Gastrocnemius medialis (tissue), 4 donors: Measurements from ENCODE around the gene PGC. TPM values are rescaled to one million over a fixed set of nuclear protein-coding genes. Genes with fewer than 3 reads are reported as not detected.

ENCODE experiments used
- ATAC-seq, 2 donors: fragments of 150-250 bp; one replicate each; pipeline ENCODE4 v1.9.1; 2016
- DNase-seq, 2 donors: peaks; one replicate each; pipeline ENCODE4 v3.0.0-alpha.2; 2019
- H3K27ac ChIP-seq, 4 donors: fragments of 200-600 bp; sonication (generic); 1 replicate in 1 of 4; 2 replicates in 3 of 4; pipeline ENCODE4 v1.5.1; 2016 to 2018; ENCODE audit warnings: mild to moderate bottlenecking in 2 of 4, moderate library complexity in 1 of 4
- H3K27me3 ChIP-seq, 3 donors: fragments of 200-600 bp; sonication (generic) in 2 of 3; 1 replicate in 1 of 3; 2 replicates in 2 of 3; pipeline versions ENCODE4 v1.5.1 to v1.6.0; 2016 to 2019; ENCODE audit warnings: mild to moderate bottlenecking in 1 of 3, moderate library complexity in 1 of 3
- H3K36me3 ChIP-seq, 2 donors: fragments of 200-600 bp; sonication (generic) in 1 of 2; one replicate each; pipeline ENCODE4 v1.5.1; 2017 to 2018
- H3K4me1 ChIP-seq, 2 donors: fragments of 200-600 bp; sonication (generic) in 1 of 2; one replicate each; pipeline ENCODE4 v1.5.1; 2016 to 2017; ENCODE audit warnings: mild to moderate bottlenecking in 2 of 2
- H3K4me3 ChIP-seq, 4 donors: fragments of 200-600 bp; sonication (generic) in 3 of 4; 1 replicate in 1 of 4; 2 replicates in 3 of 4; pipeline ENCODE4 v1.5.1; 2016 to 2019; ENCODE audit warnings: mild to moderate bottlenecking in 2 of 4
- H3K9me3 ChIP-seq, 3 donors: fragments of 200-600 bp; sonication (generic) in 2 of 3; 1 replicate in 1 of 3; 2 replicates in 2 of 3; pipeline ENCODE4 v1.5.1; 2016 to 2019
- POLR2A ChIP-seq, 2 donors: fragments of 450-650 bp; IDR thresholded peaks; one replicate each; pipeline ENCODE4 v1.6.1; 2017; ENCODE audit warnings: antibody characterized with exemption in 2 of 2, mild to moderate bottlenecking in 2 of 2, moderate library complexity in 2 of 2
- in situ Hi-C, 4 donors: fragments of 200-750 bp; cut with MboI; loops; one replicate each; pipeline versions ENCODE4 v1.15.0 to v1.8.0; 2017; ENCODE audit warnings: low sequenced_read_pairs in 4 of 4
- intact Hi-C: fragments of 100-400 bp; cut with DNase I; formaldehyde crosslinking; loops from one replicate; pipeline ENCODE4 v1.15.1; 2023; ENCODE audit warnings: low total_unique reads
- total RNA-seq, 4 donors: library from RNA; depleted of rRNA; stranded (reverse); fragments of >200 nt; gene quantifications; one replicate each; pipeline versions ENCODE4 v1.1.0 to v1.2.3, GENCODE V29; 2016
- TF ChIP-seq, protein P1 (sequence below), 5 experiments: fragments of 450-650 bp in 3 of 5; fragments of 200-600 bp in 2 of 5; sonication (generic) in 2 of 5; IDR thresholded peaks in 4 of 5; conservative IDR thresholded peaks in 1 of 5; 1 replicate in 4 of 5; 2 replicates in 1 of 5; pipeline ENCODE4 v1.5.1; 2016 to 2019; ENCODE audit warnings: antibody characterized with exemption in 5 of 5, mild to moderate bottlenecking in 3 of 5, moderate library complexity in 3 of 5

The PGC gene
- total RNA-seq, 4 donors from 2014 or later, result not detected

DNA sequence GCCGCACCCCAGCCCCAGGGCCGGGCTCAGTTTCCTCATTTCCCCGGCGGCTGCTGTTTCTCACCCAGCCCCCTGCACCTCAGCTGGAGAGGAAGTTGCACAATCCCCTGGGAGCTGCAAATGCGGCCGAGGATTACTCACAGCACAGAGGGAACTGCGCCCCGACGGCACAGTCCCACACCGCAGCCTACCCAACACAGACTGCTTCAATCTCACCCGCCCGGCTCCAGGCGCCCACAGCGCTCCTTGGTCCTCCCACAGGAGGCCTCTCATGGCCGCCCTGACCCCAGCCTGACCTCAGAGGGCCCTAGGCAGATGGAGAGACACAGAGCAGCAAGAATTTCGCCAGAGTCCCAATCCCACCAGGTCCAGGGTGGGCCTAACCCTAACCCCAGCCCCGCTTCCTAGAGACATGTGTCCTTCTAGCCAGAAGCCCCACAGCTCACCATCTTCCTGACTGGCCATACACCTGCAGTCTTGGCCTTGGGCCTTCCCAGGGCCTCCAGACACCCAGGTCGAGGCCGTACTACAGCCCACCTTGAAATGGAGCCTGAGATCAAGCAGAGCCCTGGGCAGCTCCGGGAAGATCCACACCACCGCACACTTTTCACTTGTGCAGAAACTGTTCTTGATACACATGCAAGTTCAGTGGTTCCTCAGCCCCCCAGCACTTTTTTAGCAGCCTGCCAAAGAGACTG is 23.5 kb downstream of the PGC start:
- in situ Hi-C loops, result no loop called here
- DNase-seq, result peak; percentile 87 to 88
- H3K27me3 ChIP-seq, result no peaks in the 10 kb centered on the region
- no peaks in the 10 kb centered on the region for H3K36me3 ChIP-seq
- no peaks in the 10 kb centered on the region for H3K9me3 ChIP-seq
- H3K4me3 ChIP-seq, result peak overlapping the region; percentile 24 to 36 (median 34)
- peak overlapping the region; percentile 97 to 99 (median 98) for H3K27ac ChIP-seq
- intact Hi-C loops, result loop anchor here (1.0 kb wide), 1 partner anchor 10 kb away; no protein-coding TSS in a partner anchor
- peaks cover 92 to 100% of the 10 kb centered on the region in 2 donors for H3K4me1 ChIP-seq
- ATAC-seq, result peak; percentile 55 to 66
- peak; percentile 82 to 87 for TF ChIP-seq POLR2A (IDR thresholded peaks at IDR 0.05)
- TF ChIP-seq, protein P1, sequence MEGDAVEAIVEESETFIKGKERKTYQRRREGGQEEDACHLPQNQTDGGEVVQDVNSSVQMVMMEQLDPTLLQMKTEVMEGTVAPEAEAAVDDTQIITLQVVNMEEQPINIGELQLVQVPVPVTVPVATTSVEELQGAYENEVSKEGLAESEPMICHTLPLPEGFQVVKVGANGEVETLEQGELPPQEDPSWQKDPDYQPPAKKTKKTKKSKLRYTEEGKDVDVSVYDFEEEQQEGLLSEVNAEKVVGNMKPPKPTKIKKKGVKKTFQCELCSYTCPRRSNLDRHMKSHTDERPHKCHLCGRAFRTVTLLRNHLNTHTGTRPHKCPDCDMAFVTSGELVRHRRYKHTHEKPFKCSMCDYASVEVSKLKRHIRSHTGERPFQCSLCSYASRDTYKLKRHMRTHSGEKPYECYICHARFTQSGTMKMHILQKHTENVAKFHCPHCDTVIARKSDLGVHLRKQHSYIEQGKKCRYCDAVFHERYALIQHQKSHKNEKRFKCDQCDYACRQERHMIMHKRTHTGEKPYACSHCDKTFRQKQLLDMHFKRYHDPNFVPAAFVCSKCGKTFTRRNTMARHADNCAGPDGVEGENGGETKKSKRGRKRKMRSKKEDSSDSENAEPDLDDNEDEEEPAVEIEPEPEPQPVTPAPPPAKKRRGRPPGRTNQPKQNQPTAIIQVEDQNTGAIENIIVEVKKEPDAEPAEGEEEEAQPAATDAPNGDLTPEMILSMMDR (IDR thresholded peaks at IDR 0.05 in 4 of 5, conservative IDR thresholded peaks at IDR 0.05 in 1 of 5), result peak in 2 of 5 experiments; percentile 20 to 24

DNA sequence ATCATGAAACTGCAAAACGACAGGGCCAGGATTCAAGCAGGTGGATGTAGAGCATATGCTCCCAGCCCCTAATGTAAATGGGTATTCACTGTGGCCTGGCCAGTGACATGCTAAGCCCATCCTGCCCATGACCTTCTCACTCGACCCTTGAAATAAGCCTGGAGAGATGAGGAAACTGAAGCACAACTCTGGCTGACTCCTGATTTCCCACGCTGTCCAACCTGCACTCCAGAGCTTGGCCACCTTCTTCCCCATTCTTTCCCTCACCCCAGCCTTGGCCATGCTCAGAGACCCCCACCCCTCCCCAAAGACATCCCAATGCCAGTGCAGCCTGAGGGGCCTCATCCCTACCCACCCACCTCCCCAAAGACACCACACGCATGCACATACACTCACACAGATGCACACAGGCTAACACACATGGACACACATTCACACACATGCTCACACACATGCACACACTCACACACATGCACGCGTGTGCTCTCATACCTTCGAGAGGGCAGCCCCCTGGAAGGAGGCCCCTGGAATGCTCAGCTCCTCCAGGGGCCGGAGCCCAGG is 24.1 kb downstream of the PGC start:
- H3K27me3 ChIP-seq, result no peaks in the 10 kb centered on the region
- intact Hi-C loops (no loop called here), in situ Hi-C loops (no loop called here)
- ATAC-seq (no peak), DNase-seq (no peak)
- H3K27ac ChIP-seq, result peak overlapping the region; percentile 97 to 99 (median 98)
- H3K4me3 ChIP-seq, result peak overlapping the region; percentile 24 to 36 (median 34)
- peaks cover 98 to 100% of the 10 kb centered on the region in 2 donors for H3K4me1 ChIP-seq
- no peak for TF ChIP-seq POLR2A (IDR thresholded peaks at IDR 0.05)
- TF ChIP-seq, protein P1 (IDR thresholded peaks at IDR 0.05 in 4 of 5, conservative IDR thresholded peaks at IDR 0.05 in 1 of 5), result no peak
- H3K9me3 ChIP-seq, result no peaks in the 10 kb centered on the region
- no peaks in the 10 kb centered on the region for H3K36me3 ChIP-seq

DNA sequence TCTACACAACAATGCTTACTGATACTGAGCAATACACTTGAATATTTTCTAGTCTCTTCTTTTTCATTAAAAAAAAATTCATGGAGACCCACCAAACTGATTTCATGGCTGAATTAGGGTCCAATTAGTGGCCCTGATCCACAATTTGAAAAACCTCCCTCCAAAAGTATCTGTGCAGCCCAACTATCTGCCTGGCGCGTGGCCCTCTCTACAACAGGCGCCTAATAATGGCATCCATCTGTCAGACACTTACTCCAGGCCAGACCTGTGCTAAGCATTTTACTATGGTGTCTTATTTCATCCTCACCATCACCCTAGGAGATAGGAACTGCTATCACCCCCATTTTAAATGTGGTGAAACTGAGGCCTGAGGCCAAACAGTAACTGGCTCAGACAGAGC is 25.8 kb downstream of the PGC start:
- Histone ChIP-seq H3K36me3 (no peaks in the 10 kb centered on the region), H3K4me3 (no peak overlapping the region), H3K9me3 (no peaks in the 10 kb centered on the region), H3K27ac (peak overlapping the region; percentile 97 to 99 (median 98)), H3K4me1 (peaks cover 99 to 100% of the 10 kb centered on the region in 2 donors), H3K27me3 (no peaks in the 10 kb centered on the region)
- DNase-seq, result no peak
- ATAC-seq, result no peak
- in situ Hi-C loops (no loop called here), intact Hi-C loops (no loop called here)
- TF ChIP-seq, protein P1 (IDR thresholded peaks at IDR 0.05 in 4 of 5, conservative IDR thresholded peaks at IDR 0.05 in 1 of 5), result no peak
- no peak for TF ChIP-seq POLR2A (IDR thresholded peaks at IDR 0.05)

DNA sequence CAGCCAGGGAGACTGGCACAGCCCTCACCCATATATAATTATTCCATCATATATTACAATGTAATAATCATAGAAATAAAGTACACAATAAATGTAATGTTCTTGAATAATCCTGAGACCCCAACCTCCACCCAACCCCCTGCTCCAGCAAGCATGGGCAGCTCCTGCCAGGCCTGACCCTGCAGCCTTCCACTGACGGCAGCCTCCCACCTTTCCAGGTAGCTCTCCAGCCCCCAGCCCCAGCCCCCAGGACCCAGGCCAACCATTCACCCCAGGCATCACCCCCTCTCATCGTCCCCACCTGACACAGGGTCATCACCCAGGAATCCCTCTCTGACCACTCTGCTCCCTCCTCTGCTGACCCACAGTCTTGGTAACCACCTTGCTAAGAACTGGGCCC is 26.4 kb downstream of the PGC start:
- in situ Hi-C loops, result no loop called here
- intact Hi-C loops, result no loop called here
- H3K27ac ChIP-seq, result peak overlapping the region; percentile 97 to 99 (median 98)
- H3K4me1 ChIP-seq, result peaks cover 99 to 100% of the 10 kb centered on the region in 2 donors
- H3K4me3 ChIP-seq, result no peak overlapping the region
- TF ChIP-seq, protein P1 (IDR thresholded peaks at IDR 0.05 in 4 of 5, conservative IDR thresholded peaks at IDR 0.05 in 1 of 5), result no peak
- TF ChIP-seq POLR2A (IDR thresholded peaks at IDR 0.05), result no peak
- DNase-seq, result no peak
- no peaks in the 10 kb centered on the region for H3K9me3 ChIP-seq
- no peak for ATAC-seq
- no peaks in the 10 kb centered on the region for H3K36me3 ChIP-seq
- H3K27me3 ChIP-seq, result no peaks in the 10 kb centered on the region
